HG02798 (cell line): ENCODE measurements around the gene ADGRA1.
"Not testable (repeated sequence)": the region's sequence is repeated elsewhere in the genome, so short reads cannot be mapped to it uniquely, and the experiment has no call there.

ENCODE experiments used
- ATAC-seq: cut with Tn5 transposase; IDR thresholded peaks from one replicate; pipeline ENCODE4 v1.9.1; 2021; ENCODE audit warnings: mild to moderate bottlenecking; ENCODE audit not compliant: unreplicated experiment, poor library complexity

Gene ADGRA1

GRCh38 chr10:133139551-133140065 lies 51.9 kb downstream of the ADGRA1 start:
- ATAC-seq, result no peak

GRCh38 chr10:133140417-133141143 lies 52.9 kb downstream of the ADGRA1 start:
- no peak for ATAC-seq

GRCh38 chr10:133141144-133141957 lies 53.6 kb downstream of the ADGRA1 start:
- no peak for ATAC-seq

- ATAC-seq, result no peak
Measured at GRCh38 chr10:133141958-133142340, 54.2 kb downstream of the ADGRA1 start.

- no peak for ATAC-seq
Measured at GRCh38 chr10:133142523-133143199, 54.9 kb downstream of the ADGRA1 start.

- ATAC-seq, result no peak
Measured at GRCh38 chr10:133143200-133143533, 55.4 kb downstream of the ADGRA1 start.

GRCh38 chr10:133143546-133143945 lies 55.8 kb downstream of the ADGRA1 start:
- no peak for ATAC-seq

- no peak for ATAC-seq
Measured at GRCh38 chr10:133144771-133145170, 57.0 kb downstream of the ADGRA1 start.

GRCh38 chr10:133150226-133150625 lies 62.5 kb downstream of the ADGRA1 start:
- no peak for ATAC-seq

- ATAC-seq, result no peak
Measured at GRCh38 chr10:133150656-133151055, 62.9 kb downstream of the ADGRA1 start.

GRCh38 chr10:133151071-133151470 lies 63.3 kb downstream of the ADGRA1 start:
- not testable (repeated sequence) for ATAC-seq

- ATAC-seq, result no peak
Measured at GRCh38 chr10:133151543-133151972, 63.8 kb downstream of the ADGRA1 start.

- no peak for ATAC-seq
Measured at GRCh38 chr10:133154411-133154810, 66.7 kb downstream of the ADGRA1 start.

GRCh38 chr10:133154996-133155778 lies 67.5 kb downstream of the ADGRA1 start:
- no peak for ATAC-seq

- no peak for ATAC-seq
Measured at GRCh38 chr10:133156674-133157579, 69.2 kb downstream of the ADGRA1 start.

GRCh38 chr10:133157662-133158436 lies 70.1 kb downstream of the ADGRA1 start:
- no peak for ATAC-seq

- no peak for ATAC-seq
Measured at GRCh38 chr10:133158437-133158755, 70.7 kb downstream of the ADGRA1 start.

GRCh38 chr10:133158756-133159610 lies 71.3 kb downstream of the ADGRA1 start:
- no peak for ATAC-seq
